HUDEP-2 (cell line): ENCODE measurements around the gene SUN1.
"Not testable (repeated sequence)": the region's sequence is repeated elsewhere in the genome, so short reads cannot be mapped to it uniquely, and the experiment has no call there.

Source experiments
- DNase-seq, 76 experiments: peaks; one replicate each; lab custom pipeline; 2025; ENCODE audit not compliant: unreplicated experiment in 76 of 76; lab: John Stamatoyannopoulos, UW

SUN1 gene

GRCh38 chr7:803796-804195 is 28.5 kb upstream of the SUN1 start:
- DNase-seq: not testable (repeated sequence)

- DNase-seq: no peak
Measured at GRCh38 chr7:805261-805660, 27.0 kb upstream of the SUN1 start.

- peak in 2 of 76 experiments; percentile 19 to 37 for DNase-seq
Measured at GRCh38 chr7:815284-816216, 16.7 kb upstream of the SUN1 start.

GRCh38 chr7:816300-816750 is 16.0 kb upstream of the SUN1 start:
- DNase-seq: peak in 75 of 76 experiments; percentile 24 to 99 (median 94)

GRCh38 chr7:816751-817671 is 15.3 kb upstream of the SUN1 start:
- DNase-seq: peak in 25 of 76 experiments; percentile 6 to 45 (median 23)

GRCh38 chr7:818031-818699 is 14.1 kb upstream of the SUN1 start:
- DNase-seq: peak in 8 of 76 experiments; percentile 6 to 32 (median 14)

- DNase-seq: no peak
Measured at GRCh38 chr7:820341-820740, 11.9 kb upstream of the SUN1 start.

GRCh38 chr7:821688-822087 is 10.6 kb upstream of the SUN1 start:
- no peak for DNase-seq

GRCh38 chr7:822692-823276 is 9.5 kb upstream of the SUN1 start:
- DNase-seq: no peak

- DNase-seq: no peak
Measured at GRCh38 chr7:823649-824048, 8.6 kb upstream of the SUN1 start.

- no peak for DNase-seq
Measured at GRCh38 chr7:824081-824480, 8.2 kb upstream of the SUN1 start.

GRCh38 chr7:824664-825063 is 7.6 kb upstream of the SUN1 start:
- no peak for DNase-seq

- DNase-seq: no peak
Measured at GRCh38 chr7:825386-825785, 6.9 kb upstream of the SUN1 start.

- DNase-seq: no peak
Measured at GRCh38 chr7:826230-826917, 5.9 kb upstream of the SUN1 start.

- DNase-seq: no peak
Measured at GRCh38 chr7:828793-829561, 3.3 kb upstream of the SUN1 start.

- no peak for DNase-seq
Measured at GRCh38 chr7:830069-830468, 2.2 kb upstream of the SUN1 start.

- DNase-seq: peak in 12 of 76 experiments; percentile 1 to 45 (median 24)
Measured at GRCh38 chr7:831596-832166, 595 bp upstream of the SUN1 start.

- DNase-seq: no peak
Measured at GRCh38 chr7:832968-833424, 720 bp downstream of the SUN1 start.
